CD4-positive, CD25-positive, alpha-beta regulatory T cell (primary cell): ENCODE measurements around the gene METTL21A. TPM values are rescaled to one million over a fixed set of nuclear protein-coding genes. Genes with fewer than 3 reads are reported as not detected.

Experiments used
- ATAC-seq, 2 donors: fragments of 150-1000 bp; cut with Tn5 transposase; one replicate each; pipeline ENCODE4 v1.10.0; 2021; ENCODE audit warnings: low read depth in 2 of 2, moderate number of reproducible peaks in 2 of 2, moderate library complexity in 1 of 2
- DNase-seq, 3 donors: peaks; one replicate each; pipeline versions ENCODE4 v3.0.0 to v3.0.0-alpha.2; 2012 to 2022; ENCODE audit warnings: mixed read lengths in 1 of 3
- H3K27ac ChIP-seq: one replicate; pipeline ENCODE4 v1.7.0; 2013; ENCODE audit warnings: mild to moderate bottlenecking, low read length; ENCODE audit not compliant: insufficient read depth, poor library complexity, severe bottlenecking
- H3K27me3 ChIP-seq: one replicate; pipeline ENCODE4 v1.7.0; 2013; ENCODE audit warnings: low read length; ENCODE audit not compliant: control insufficient read depth, insufficient read depth
- H3K36me3 ChIP-seq: one replicate; pipeline ENCODE4 v1.7.0; 2013; ENCODE audit warnings: mild to moderate bottlenecking, low read length, moderate library complexity; ENCODE audit not compliant: control insufficient read depth, insufficient read depth
- H3K4me1 ChIP-seq: 2 replicates; pipeline ENCODE4 v1.7.0; 2013; ENCODE audit warnings: mild to moderate bottlenecking, low read length; ENCODE audit not compliant: insufficient read depth, control insufficient read depth, poor library complexity, severe bottlenecking
- H3K4me3 ChIP-seq: one replicate; pipeline ENCODE4 v1.7.0; 2013; ENCODE audit warnings: low read depth, mild to moderate bottlenecking, low read length, moderate library complexity
- H3K9me3 ChIP-seq, 2 experiments: 1 replicate in 1 of 2; 2 replicates in 1 of 2; pipeline ENCODE4 v1.7.0; 2013; ENCODE audit warnings: low read length in 2 of 2, mild to moderate bottlenecking in 1 of 2, moderate library complexity in 1 of 2; ENCODE audit not compliant: control insufficient read depth in 2 of 2
- H3K27ac Mint-ChIP-seq, 3 donors: one replicate each; pipeline ENCODE4 v1.8.0; 2020 to 2022; ENCODE audit warnings: mild to moderate bottlenecking in 3 of 3, mixed read lengths in 3 of 3, moderate library complexity in 2 of 3
- H3K27me3 Mint-ChIP-seq: one replicate; pipeline ENCODE4 v1.8.0; 2022; ENCODE audit warnings: mild to moderate bottlenecking, mixed read lengths
- H3K36me3 Mint-ChIP-seq: one replicate; pipeline ENCODE4 v1.8.0; 2020; ENCODE audit warnings: mixed read lengths
- H3K4me1 Mint-ChIP-seq, 4 donors: one replicate each; pipeline ENCODE4 v1.8.0; 2020 to 2022; ENCODE audit warnings: mixed read lengths in 4 of 4, mild to moderate bottlenecking in 1 of 4
- H3K4me3 Mint-ChIP-seq, 4 donors: one replicate each; pipeline ENCODE4 v1.8.0; 2020 to 2022; ENCODE audit warnings: mild to moderate bottlenecking in 4 of 4, mixed read lengths in 4 of 4, moderate library complexity in 3 of 4
- H3K9me3 Mint-ChIP-seq, 7 donors: one replicate each; pipeline ENCODE4 v1.8.0; 2020 to 2022; ENCODE audit warnings: mixed read lengths in 7 of 7, mild to moderate bottlenecking in 3 of 7, moderate library complexity in 2 of 7
- polyA plus RNA-seq, 4 donors: library from polyadenylated mRNA; unstranded; fragments of 300-500 nt; fragmentation: Illumina TruSeq; gene quantifications; one replicate each; pipeline ENCODE4 v1.2.3, GENCODE V29; 2021
- total RNA-seq: library from RNA; stranded (reverse); gene quantifications from one replicate; pipeline ENCODE4 v1.2.3, GENCODE V29; 2022

Gene METTL21A
- total and polyA plus RNA-seq, 5 donors from 2014 or later: 13.7 to 29.7 (median 22.2) TPM

GRCh38 chr2:207584952-207585351, 40.2 kb downstream of the METTL21A start:
- Mint-ChIP-seq H3K27me3 (no peaks in the 10 kb centered on the region), H3K27ac (peak overlapping the region in 1 of 3 donors; percentile 25), H3K4me3 (no peak overlapping the region), H3K9me3 (no peaks in the 10 kb centered on the region), H3K36me3 (peaks cover 69% of the 10 kb centered on the region), H3K4me1 (peaks cover 32 to 40% (median 36%) of the 10 kb centered on the region in 4 donors)
- ATAC-seq (no peak), DNase-seq (no peak)
- no peaks in the 10 kb centered on the region for H3K9me3 ChIP-seq
- H3K4me1 ChIP-seq: no peaks in the 10 kb centered on the region
- no peak overlapping the region for H3K4me3 ChIP-seq
- peaks cover 70% of the 10 kb centered on the region for H3K36me3 ChIP-seq
- no peak overlapping the region for H3K27ac ChIP-seq
- H3K27me3 ChIP-seq: no peaks in the 10 kb centered on the region

DNA sequence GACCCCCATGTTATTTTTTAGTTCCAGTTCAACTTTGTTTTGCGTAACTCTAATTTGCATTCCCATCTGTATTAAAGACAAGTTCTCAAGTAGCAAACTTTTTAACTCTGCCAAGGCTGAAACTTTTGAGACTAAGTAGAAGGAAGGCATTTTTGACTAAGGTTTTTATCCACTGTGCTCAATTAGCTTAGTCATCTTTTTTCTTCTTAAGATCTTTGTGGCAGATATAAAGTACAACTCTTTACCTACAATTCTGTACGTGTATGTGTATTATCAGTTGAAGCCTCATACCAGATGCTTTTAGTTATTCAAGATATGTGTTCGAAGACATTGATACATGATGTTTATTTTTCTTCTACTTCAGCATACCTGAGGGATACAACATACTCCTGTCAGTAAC, 53.8 kb downstream of the METTL21A start:
- no peak overlapping the region for H3K27ac ChIP-seq
- Mint-ChIP-seq H3K4me1 (peaks cover 27 to 36% (median 30%) of the 10 kb centered on the region in 4 donors), H3K27me3 (no peaks in the 10 kb centered on the region), H3K27ac (peak overlapping the region in 2 of 3 donors; percentile 48 to 59), H3K36me3 (peaks cover 46% of the 10 kb centered on the region), H3K4me3 (no peak overlapping the region), H3K9me3 (no peaks in the 10 kb centered on the region)
- peaks cover 88% of the 10 kb centered on the region for H3K36me3 ChIP-seq
- ATAC-seq (no peak), DNase-seq (no peak)
- H3K4me1 ChIP-seq: no peaks in the 10 kb centered on the region
- H3K27me3 ChIP-seq: no peaks in the 10 kb centered on the region
- no peak overlapping the region for H3K4me3 ChIP-seq
- H3K9me3 ChIP-seq: no peaks in the 10 kb centered on the region

- H3K36me3 ChIP-seq: peaks cover 81% of the 10 kb centered on the region
- Mint-ChIP-seq H3K27ac (peak overlapping the region in 1 of 3 donors; percentile 11), H3K4me3 (no peak overlapping the region), H3K27me3 (no peaks in the 10 kb centered on the region), H3K36me3 (peaks cover 45% of the 10 kb centered on the region), H3K4me1 (peaks cover 26 to 34% (median 28%) of the 10 kb centered on the region in 4 donors), H3K9me3 (no peaks in the 10 kb centered on the region)
- H3K4me1 ChIP-seq: no peaks in the 10 kb centered on the region
- no peak for DNase-seq
- ATAC-seq: no peak
- no peak overlapping the region for H3K4me3 ChIP-seq
- no peaks in the 10 kb centered on the region for H3K27me3 ChIP-seq
- no peaks in the 10 kb centered on the region for H3K9me3 ChIP-seq
- no peak overlapping the region for H3K27ac ChIP-seq
These were observed 57.5 kb downstream of the METTL21A start for GRCh38 chr2:207567671-207568070.

DNA sequence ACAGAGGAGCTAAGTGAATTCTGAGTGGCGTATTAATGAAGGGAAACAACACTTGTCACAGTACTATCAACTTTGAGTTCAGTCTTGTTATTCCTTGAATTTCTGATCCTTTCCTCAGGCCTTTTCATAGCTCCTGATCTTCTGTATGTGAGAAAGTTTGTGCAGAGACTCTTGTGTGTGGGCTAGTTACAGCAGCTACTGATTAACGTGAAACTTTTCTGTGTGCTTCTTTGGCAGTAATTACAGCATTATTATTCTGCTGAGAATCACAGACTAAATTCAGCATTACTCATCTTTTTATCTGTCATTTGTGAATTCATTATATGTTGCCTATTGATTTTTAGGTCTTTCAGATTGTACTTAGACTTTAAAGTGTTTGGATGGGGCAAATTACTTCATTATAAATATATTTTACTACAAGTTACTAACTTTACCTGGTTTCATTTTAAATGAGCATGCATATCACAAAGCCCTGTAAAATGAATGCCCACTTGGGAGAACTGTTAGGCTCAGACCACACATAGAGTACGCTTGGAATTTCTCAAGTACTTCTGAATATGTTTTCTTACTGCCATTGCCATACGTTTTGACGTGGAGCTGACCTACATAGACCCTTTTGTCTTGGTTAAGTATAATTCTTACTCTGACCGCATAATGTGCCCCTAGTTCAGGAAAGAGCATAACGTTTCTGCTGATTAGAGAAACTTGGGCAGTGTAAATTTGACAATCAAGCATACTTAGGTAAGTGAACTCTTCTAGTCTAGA, 59.3 kb downstream of the METTL21A start:
- Mint-ChIP-seq H3K36me3 (peaks cover 50% of the 10 kb centered on the region), H3K27me3 (no peaks in the 10 kb centered on the region), H3K4me3 (no peak overlapping the region), H3K4me1 (peaks cover 24 to 35% (median 33%) of the 10 kb centered on the region in 4 donors), H3K9me3 (no peaks in the 10 kb centered on the region), H3K27ac (peak overlapping the region in 1 of 3 donors; percentile 64)
- H3K4me3 ChIP-seq: no peak overlapping the region
- no peak for DNase-seq
- no peak overlapping the region for H3K27ac ChIP-seq
- no peak for ATAC-seq
- no peaks in the 10 kb centered on the region for H3K4me1 ChIP-seq
- no peaks in the 10 kb centered on the region for H3K27me3 ChIP-seq
- no peaks in the 10 kb centered on the region for H3K9me3 ChIP-seq
- H3K36me3 ChIP-seq: peaks cover 77% of the 10 kb centered on the region

Other genes with a start within 250 kb of the METTL21A start
- 124 TPM for gene CREB1, start 95.4 kb downstream of the METTL21A start, total RNA-seq
- 10 to 100 TPM; 69.0 to 96.8 (median 89.3) TPM for gene CREB1, start 95.4 kb downstream of the METTL21A start, polyA plus RNA-seq
- gene CCNYL1, start 86.2 kb upstream of the METTL21A start, total RNA-seq: 13.1 TPM
- gene CCNYL1, start 86.2 kb upstream of the METTL21A start, polyA plus RNA-seq: 1 to 10 TPM in 2 of 4 donors, under 1 TPM in 2; 0.81 to 1.3 (median 1.0) TPM
- gene FZD5, start 144.5 kb upstream of the METTL21A start, total RNA-seq: 0.27 TPM
- under 1 TPM in 1 of 4 donors, not detected in 3; 0.07 TPM for gene FZD5, start 144.5 kb upstream of the METTL21A start, polyA plus RNA-seq